MV-4-11 (cell line): ENCODE data around the gene KLF6.
"Not testable (repeated sequence)": the region's sequence is repeated elsewhere in the genome, so short reads cannot be mapped to it uniquely, and the experiment has no call there.

Experiments used
- DNase-seq: peaks from one replicate; lab custom pipeline; 2025; lab: John Stamatoyannopoulos, UW

Gene KLF6

DNA sequence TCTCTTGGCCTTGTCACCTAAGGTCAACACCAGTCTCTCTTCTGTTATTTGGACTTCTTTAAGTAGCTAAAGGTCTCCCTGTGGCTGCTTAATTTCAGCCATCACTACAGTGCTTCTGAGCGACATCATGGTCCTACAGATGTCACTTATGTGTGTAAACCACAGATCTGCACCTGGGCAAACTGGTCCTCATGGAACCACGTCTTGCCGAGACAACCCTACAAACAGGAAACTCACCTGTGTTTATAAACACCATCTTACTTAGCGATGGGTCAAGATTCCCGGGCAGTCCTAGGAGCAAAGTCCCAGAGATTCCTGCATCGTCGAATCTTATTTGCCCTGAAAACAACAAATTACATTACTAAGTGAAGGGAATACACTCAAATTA lies 27.8 kb downstream of the KLF6 start:
- DNase-seq, result no peak

DNA sequence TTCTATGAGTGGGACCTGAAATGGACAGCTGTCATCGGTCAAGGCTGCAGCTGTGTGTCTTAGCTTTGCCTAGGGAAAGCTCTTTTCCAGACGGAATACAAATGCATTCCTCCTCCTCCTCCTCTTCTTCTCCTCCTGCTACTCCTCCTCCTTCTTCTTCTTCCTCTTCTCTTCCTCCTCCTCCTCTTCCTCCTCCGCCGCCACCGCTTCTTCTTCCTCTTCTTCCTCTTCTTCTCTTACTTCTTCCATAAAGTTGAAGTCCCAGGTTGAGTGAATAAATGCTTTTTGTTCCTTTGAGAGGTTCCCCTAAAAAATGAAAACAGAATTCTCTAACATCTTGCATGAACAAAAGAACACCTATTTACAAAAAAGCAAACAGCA lies 28.7 kb downstream of the KLF6 start:
- no peak for DNase-seq

DNA sequence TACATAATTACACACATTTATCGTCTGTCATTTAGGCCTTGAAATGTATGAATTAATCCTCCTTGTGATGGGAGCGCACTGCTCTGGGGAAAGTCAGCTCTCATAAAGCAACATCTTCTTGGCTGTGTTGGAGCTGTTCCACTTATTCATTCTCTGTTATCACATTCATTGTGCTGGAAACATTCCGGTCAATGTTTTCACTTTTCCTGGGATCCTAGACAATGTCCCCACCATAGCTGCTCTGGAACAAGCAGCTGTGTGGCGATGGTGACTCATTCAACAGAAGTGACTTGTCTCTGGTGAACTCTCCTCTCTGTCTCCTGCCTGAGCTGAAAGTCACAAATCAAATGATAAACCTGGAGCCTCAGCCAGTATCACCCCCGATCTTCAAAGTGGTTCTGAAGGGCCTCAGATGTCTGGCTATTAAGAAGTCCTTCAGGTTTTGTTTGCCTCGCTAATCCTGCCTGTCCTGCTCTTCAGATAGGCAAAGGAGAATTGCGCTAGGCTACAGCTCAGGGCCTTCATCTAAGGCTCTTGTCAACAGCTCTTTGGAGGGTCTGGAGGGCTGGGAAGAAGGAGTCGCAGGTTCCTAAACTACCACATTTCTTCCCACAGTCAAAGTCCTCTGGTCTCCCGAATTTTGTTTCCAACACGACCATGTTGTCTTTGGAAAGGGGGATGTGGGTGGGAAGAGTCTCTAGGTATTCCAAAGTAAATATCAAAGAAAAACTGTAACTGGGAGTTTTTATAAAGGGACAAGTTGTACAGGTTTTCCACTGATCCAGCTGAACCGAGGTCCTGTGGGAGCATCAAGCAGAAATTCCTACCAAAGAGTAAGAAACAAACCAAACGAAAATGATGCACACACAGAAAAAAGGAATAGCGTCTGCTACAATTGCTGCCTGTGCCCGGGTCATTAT lies 29.3 kb downstream of the KLF6 start:
- no peak for DNase-seq

DNA sequence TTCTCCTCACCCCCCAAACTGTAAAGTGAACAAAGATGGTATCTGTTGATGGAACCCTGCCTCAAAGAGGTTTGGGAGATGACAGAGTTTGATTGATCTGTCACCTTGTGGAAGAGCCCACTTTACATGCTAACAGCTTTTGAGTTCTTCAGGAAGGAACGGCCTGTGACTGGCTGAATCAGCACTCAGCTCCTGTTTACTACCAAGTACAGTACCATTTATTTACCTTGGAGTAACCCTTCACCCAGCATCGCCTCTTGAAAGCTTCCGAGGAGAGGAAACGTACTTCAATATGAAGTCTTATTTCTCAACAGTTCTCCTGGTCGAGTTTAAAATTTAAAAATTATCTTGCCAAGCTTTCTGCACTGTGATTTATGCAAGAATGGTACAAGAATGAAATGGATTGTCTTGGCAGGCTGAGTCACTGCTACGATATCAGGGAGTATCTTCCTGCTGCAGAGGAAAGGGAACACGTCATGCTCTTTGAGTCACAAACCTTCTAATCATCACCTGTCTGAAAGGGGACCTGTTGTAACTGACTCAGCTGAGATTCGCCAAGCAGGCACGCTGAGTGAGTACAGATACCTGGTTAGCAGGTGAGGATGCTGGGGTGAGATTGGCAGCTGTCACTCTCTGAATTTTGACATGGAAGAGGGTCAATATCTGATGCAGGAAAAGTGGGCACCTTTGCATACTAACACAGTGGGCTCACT lies 30.1 kb downstream of the KLF6 start:
- DNase-seq, result no peak

DNA sequence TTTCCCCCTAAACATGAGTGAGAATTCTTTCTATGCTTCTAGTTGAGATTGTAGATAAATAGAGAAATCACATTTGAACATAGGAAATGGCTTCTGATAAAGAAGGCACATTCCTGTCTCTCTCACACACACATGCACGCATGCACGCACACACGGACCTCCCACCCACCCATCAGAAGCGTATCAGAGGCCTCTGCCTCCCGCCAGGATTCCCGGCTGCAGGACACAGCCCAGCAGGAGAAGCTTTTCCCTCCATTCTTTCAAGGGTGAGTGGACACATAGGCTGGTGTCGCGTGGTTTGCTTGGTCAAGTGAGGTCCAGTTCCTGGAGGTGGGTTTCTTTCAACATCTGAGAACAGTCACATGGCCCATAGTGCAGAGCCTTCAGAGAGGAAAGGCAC lies 34.2 kb downstream of the KLF6 start:
- DNase-seq, result no peak

DNA sequence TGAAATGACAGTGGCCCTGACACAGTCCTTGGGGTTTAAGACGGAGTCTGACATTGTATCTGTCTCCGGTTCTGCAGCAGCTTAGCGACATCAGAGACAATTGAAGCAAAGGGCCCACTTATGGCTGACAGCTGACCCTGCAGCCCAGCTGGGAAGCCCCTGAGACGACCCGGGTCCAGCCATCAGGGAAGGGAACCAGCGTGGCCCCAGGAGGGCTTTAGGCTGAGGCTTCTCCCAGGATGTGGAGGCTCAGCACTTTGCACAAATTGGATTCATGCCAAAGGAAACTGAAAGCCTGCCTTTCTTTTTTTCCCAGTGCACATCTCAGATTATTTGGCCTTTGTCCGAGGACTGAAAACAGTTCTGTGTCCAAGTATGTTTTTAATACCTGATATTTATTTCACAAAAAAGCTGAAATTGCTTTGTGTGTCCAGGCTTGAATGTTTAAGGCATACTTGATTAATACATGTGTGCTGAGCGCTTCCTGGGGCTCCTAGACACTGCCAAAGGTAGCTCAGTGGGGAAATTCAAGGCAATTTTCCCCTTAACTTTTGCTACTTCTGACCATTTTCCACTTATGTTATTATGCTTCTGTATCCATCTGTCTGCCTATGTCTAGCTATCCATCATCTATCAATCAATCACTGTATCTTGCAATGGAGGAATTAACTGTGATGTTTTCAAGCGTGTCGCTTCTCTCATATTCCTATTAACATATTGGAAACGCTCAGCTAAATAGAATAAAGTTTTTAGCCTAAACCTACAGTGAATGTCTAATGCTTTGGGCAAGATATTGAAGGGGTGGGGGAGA lies 34.8 kb downstream of the KLF6 start:
- DNase-seq, result peak; percentile 10

DNA sequence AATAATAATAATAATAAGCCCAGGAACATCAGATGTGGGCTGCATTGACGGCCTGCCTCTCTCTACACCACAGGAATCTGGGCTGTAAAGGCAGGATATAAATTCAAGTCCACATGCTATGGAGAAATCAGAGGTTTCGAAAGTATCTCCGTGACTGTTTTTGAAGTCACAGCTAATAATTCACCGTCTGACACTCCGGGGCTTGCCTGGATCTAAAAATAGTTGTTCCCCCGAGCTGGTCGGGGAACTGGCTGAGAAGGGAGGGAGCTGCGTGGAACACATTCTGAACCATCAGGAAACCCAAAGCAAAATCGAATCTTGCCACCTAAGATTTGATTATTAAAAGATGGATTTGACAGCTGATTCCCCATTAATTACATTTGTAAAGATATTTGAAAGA lies 35.4 kb downstream of the KLF6 start:
- DNase-seq, result peak; percentile 75

DNA sequence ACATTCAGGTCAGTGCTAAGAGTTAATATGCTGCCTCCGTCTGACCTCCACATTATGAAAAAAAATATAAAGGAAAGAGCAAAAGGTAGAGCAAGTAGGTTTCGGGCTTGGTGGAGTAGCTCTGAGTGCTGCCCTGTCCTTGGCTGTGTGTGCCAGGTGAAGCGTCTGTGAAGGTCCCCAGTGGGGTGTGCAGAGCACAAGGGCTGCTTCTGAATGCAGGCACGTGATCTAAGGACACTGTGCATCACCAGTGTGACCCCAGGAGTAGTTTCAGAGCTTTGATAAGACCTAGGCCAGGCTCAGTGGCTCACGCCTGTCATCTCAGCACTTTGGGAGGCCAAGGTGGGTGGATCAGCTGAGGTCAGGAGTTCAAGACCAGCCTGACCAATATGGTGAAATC lies 36.0 kb downstream of the KLF6 start:
- no peak for DNase-seq

DNA sequence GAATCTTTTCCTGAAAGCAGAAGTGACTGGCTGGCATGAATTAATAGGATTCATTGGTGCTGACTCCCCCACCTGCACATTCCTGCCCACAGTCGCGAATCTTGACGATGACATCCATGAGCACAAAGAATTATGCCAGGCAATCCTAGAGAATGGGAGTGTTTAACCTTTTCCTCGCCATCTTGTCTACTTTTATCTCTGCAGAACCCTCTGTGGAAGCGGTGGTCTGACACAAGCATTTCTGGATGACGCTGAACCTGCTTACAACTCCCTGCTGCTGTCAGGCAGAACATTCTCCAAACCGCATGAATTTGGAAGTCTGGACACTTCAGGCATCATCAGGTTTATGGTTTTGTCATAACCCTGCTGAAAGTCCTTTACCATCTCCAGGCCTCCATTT lies 36.5 kb downstream of the KLF6 start:
- no peak for DNase-seq

DNA sequence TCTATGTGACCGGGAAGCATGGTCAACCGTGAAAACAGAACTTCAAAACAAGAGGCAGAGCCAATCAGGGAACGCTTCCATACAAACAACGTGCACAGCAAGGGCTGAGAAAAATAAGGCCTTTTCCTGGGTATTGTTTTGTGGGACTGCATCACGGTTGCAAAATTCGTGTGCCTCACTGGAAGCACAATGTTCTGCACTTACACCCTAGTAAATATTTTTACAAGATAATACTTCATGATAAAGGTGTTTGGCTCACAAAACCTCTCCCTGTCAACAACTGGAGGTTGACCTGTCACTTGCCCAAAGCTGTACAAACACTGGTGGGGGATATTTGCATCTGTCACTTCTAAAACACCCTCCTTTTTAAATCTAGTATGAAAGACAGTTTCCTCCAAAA lies 37.0 kb downstream of the KLF6 start:
- DNase-seq, result no peak

DNA sequence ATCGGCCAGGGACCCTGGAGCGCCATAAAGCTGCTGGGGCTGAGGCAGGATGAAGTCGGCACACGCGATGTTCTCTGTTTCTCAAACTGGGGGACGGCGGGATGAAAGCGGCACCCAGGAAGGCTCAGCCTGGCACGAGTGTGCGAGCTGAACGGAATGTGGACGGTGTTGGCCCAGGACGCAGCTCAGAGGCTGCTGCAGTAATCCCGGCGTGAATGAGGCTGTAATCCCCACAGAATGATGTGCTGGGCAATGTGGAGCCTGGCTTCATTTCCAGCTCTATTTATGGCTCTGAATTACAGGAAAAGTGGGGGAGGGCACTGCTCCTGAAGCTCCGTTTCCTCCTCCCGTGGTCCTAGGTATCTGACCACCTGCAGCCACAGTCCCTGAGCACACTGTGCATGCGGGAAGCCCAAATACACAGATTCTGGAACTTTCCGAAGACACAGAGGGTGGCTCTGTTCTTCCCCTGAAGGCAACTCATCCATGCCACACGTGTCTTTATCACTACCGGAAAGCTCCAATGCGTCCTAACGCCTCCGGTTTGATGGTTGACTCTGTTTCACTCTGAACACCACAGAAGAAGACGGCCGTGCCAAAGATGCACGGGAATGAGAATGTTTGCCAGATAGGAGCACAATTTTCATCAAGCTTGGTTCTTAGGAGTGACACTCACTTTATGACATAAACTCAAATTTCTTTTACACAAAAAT lies 37.6 kb downstream of the KLF6 start:
- no peak for DNase-seq

DNA sequence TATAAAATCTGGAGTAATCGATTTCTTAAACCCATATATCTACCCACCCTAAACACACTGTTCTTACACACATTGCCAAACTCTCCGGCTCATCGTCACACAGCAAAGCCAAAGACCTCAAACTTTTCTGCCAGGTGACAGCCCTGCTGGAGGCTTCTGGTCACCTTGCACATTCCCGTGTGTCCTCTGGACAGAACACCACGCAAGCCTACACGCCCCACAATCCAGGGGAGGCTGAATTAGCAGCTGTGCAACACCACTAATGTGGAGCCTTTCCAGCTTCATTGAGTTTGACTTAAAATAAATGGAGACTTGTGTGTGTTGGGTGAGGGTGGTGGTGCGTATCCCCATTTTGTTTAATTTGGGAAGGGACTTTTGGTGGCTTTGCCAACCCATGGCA lies 38.4 kb downstream of the KLF6 start:
- no peak for DNase-seq

DNA sequence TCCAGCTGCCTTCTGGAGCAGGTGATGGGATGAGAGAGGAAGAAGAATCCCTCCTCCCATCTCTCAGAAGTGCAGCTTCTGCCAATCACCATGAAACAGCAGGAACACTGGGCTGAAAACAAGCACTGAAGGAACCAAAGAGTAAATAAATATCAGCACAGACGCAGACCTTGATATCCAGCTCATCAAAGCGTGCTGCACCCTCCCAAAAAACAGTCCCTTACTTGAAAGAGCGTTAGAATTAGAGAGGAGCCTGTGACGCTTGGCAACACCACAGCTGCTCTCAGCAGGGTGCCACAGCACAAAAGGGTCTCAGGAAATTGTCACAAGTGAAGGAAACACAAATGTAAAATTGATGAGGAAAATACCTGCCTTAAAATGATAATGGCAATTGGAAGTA lies 39.5 kb downstream of the KLF6 start:
- no peak for DNase-seq

DNA sequence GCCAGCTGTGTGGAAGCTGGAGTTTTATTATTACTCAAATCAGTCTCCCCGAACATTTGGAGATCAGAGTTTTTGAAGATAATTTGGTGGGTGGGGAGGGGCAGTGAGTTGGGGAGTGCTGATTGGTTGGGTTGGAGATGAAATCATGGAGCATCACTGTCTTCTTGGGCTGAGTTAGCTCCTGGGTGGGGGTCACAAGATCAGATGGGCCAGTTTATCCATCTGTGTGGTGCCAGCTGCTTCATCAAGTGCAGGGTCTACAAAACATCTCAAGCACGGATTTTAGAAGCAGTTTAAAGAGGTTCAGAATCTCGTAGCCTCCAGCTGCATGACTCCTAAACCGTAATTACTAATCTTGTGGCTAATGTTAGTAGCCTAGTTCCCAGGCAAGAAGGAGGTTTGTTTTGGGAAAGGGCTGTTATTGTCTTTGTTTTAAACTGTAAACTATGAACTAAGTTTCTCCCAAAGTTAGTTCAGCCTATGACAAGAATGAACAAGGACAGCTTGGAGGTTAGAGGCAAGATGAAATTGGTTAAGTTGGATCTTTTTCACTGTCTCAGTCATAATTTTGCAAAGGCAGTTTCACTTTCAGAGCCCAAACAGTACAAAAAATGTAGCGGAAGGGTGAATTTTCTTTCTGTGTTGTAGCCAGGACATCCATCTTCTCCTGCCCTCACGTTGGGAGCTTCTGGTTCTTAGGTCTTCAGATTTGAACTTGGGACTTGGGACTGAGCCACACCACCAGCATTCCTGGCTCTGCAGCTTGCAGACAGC lies 43.1 kb downstream of the KLF6 start:
- peak; percentile 20 for DNase-seq

DNA sequence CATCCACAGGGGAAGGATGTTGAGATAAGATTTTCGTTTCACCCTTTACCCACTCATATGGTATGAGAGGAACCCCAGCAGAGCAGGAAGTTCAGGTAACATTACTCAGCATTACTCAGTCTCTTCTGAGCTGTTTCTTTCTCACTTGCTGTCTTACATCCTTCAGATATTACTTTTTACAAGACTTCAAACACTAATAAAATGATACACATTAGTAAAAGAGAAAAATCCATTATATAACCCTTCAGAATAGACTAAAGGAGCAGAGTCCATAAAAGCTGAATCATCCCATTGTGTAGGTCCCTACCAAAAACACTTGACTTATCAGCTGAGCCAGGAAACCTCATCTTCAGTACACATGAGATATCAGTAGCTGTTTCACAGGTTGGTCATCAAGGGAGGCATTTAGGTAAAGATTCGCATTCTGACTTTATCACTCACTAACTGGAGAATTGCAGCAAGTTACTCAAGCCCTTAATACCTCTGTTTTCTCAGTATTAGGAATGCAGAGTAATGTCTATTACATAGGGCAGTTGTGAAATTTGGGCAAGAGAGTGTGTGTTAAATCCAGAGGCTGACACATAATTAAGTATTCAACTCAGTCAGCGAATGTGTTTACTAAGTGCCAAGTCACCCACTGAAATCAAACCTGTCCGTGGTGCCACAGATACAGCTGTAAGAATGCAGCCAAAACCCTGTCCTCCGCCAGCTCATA lies 44.7 kb downstream of the KLF6 start:
- DNase-seq, result no peak

DNA sequence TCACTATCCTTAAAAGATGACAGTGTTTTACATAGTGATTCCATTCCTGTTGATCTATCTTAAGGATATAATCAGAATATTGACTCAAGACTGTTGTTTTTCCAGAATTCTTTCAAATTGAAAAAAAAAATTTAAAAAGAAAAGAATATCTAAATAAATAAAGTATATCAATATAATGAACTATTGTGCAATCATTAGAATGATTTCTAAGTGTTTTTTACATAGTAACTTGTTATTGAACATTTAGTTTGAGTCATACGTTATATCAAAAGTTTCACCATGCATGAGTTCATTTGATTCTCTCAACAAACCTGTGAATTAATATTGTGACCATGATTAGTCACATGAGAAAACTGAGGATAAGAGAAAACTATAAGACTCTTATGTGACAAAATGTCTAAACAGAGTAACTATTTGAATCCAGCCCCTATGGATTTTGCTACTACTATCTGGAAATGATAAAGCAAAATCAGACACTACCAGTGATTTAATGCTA lies 46.1 kb downstream of the KLF6 start:
- DNase-seq, result no peak

DNA sequence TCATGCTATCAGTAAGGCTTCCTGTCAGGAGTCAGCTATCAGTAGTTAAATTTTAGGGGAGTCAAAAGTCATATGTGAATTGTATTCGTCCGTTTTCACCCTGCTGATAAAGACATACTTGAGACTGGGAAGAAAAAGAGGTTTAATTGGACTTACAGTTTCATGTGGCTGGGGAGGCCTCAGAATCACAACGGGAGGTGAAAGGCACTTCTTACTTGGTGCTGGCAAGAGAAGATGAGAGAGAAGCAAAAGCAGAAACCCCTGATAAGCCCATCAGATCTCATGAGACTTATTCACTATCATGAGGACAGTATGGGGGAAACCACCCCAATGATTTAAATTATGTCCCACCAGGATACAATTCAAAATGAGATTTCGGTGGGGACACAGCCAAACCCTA lies 47.1 kb downstream of the KLF6 start:
- DNase-seq, result no peak

DNA sequence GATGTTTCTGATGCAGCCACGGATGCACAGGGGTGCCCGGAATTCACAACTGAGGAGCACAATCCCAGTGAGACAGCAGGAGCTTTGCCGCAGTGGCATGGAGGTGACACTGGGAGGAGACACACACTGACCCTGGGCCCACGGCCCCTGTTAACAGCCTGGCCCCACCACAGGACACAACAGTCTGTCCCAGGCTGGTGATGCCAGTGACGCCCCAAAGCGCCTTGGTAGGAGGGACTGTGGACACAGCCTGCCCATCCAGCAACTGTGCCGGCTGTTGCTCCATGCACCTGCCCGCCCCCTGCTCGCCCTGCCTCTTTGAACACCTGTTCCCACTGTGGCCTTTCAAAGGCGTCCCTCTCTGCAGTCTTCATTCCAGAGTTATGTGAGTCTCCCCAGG lies 49.8 kb downstream of the KLF6 start:
- DNase-seq, result no peak

DNA sequence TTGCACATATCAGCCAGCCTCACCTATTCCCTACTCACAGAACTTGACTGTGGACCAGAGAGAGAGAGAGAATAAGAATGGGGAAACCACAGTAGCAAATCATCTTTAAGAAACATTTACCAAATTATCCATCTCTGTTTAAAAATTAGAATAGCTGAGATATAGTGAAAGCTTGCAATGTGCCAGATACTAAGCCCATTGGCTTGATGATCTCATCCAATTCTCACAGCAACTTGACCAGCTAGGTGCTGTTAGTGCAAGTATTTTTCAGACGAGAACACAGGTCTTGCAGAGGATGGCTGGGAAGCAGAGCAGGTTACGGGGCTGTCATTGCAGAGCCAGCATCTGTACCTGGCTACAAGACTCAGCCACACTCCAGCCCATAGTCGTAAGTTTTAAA lies 50.9 kb downstream of the KLF6 start:
- DNase-seq, result no peak

DNA sequence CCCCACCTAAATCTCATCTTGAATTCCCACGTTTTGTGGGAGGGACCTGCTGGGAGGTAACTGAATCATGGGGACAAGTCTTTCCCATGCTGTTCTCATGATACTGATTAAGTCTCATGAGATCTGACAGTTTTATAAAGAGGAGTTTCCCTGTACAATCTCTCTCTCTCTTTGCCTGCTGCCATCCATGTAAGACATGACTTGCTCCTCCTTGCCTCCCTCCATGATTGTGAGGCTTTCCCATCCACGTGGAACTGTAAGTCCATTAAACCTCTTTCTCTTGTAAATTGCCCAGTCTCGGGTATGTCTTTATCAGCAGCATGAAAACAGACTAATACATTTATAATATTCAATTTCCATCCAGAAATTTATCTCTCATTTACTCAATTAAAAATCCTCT lies 52.8 kb downstream of the KLF6 start:
- DNase-seq, result not testable (repeated sequence)
